ENCODE measurements around the gene NPB.

DNA sequence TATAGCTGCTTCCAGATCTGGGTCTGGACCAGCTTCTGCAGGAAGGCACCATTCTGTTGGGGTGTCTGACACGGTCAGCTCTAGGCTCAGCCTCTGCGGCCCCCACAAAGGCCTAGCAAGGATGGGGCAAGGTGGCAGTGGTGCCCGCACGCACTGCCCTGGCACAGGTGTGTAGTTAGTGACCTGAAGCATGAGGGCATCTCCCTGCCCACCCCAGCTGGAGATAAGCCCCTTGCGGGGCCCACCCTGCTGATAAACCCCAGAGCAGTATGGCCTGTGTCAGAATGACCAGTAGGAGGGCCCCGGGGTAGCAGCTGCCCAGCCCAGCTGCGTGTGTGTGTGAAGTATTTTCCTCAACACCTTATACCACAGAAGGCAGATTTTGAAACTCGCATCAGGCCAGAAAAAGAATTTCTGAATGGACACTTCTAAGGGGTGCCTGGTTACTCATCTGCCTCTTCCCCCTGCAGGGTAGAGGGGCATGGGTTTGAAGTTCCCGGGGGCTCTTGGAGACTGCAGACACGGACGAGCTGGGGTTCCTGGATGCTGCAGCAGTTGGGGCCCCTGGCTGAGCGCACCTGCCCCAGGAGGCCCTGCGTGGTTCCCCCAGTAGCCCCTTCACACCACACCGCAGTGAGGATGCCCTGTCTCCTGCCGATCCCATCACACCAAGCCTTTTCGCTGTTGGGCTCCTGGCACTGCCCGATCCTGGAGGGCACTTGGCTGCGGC is 35.4 kb upstream of the NPB start:
- TF ChIP-seq, protein P1, sequence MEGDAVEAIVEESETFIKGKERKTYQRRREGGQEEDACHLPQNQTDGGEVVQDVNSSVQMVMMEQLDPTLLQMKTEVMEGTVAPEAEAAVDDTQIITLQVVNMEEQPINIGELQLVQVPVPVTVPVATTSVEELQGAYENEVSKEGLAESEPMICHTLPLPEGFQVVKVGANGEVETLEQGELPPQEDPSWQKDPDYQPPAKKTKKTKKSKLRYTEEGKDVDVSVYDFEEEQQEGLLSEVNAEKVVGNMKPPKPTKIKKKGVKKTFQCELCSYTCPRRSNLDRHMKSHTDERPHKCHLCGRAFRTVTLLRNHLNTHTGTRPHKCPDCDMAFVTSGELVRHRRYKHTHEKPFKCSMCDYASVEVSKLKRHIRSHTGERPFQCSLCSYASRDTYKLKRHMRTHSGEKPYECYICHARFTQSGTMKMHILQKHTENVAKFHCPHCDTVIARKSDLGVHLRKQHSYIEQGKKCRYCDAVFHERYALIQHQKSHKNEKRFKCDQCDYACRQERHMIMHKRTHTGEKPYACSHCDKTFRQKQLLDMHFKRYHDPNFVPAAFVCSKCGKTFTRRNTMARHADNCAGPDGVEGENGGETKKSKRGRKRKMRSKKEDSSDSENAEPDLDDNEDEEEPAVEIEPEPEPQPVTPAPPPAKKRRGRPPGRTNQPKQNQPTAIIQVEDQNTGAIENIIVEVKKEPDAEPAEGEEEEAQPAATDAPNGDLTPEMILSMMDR (IDR thresholded peaks at IDR 0.05), result no peak
- TF ChIP-seq EP300 (IDR thresholded peaks at IDR 0.05) (no peak), POLR2AphosphoS5 (IDR thresholded peaks at IDR 0.05) (peak; percentile 24)
